ENCODE data around the gene UBA5.

- no peak for TF ChIP-seq CTCF (IDR thresholded peaks at IDR 0.05)
- TF ChIP-seq POLR2A (IDR thresholded peaks at IDR 0.05): no peak
Measured at GRCh38 chr3:132709761-132710160, 49.6 kb downstream of the UBA5 start.
